AG08395 (cell line): ENCODE results near the gene SRXN1.
A peak's percentile ranks its signal among the peaks of the same experiment; 100 is the strongest.
"Not testable (repeated sequence)": the region's sequence is repeated elsewhere in the genome, so short reads cannot be mapped to it uniquely, and the experiment has no call there.

ENCODE experiments used
- DNase-seq: peaks from one replicate; pipeline ENCODE4 v3.0.0; 2012; ENCODE audit warnings: mixed read lengths, low spot score

Gene SRXN1

GRCh38 chr20:655726-656624 is 3.0 kb upstream of the SRXN1 start:
- no peak for DNase-seq

GRCh38 chr20:654417-654750 is 1.4 kb upstream of the SRXN1 start:
- no peak for DNase-seq

- no peak for DNase-seq
Observed at GRCh38 chr20:653590-654416, 803 bp upstream of the SRXN1 start.

GRCh38 chr20:652615-653109 is 338 bp downstream of the SRXN1 start:
- DNase-seq = no peak

- DNase-seq = no peak
Observed at GRCh38 chr20:651713-652614, 1.0 kb downstream of the SRXN1 start.

GRCh38 chr20:650954-651353 is 2.0 kb downstream of the SRXN1 start:
- no peak for DNase-seq

- no peak for DNase-seq
Observed at GRCh38 chr20:650281-650680, 2.7 kb downstream of the SRXN1 start.

GRCh38 chr20:647479-648019 is 5.5 kb downstream of the SRXN1 start:
- DNase-seq = no peak

GRCh38 chr20:646868-647233 is 6.1 kb downstream of the SRXN1 start:
- no peak for DNase-seq

GRCh38 chr20:646107-646867 is 6.7 kb downstream of the SRXN1 start:
- no peak for DNase-seq

- DNase-seq = peak; percentile 83
Observed at GRCh38 chr20:645318-646106, 7.5 kb downstream of the SRXN1 start.

- no peak for DNase-seq
Observed at GRCh38 chr20:644692-645317, 8.2 kb downstream of the SRXN1 start.

GRCh38 chr20:642398-643174 is 10.4 kb downstream of the SRXN1 start:
- no peak for DNase-seq

- DNase-seq = not testable (repeated sequence)
Observed at GRCh38 chr20:642013-642397, 11.0 kb downstream of the SRXN1 start.

- peak; percentile 50 for DNase-seq
Observed at GRCh38 chr20:641516-641875, 11.5 kb downstream of the SRXN1 start.

- DNase-seq = no peak
Observed at GRCh38 chr20:640674-641515, 12.1 kb downstream of the SRXN1 start.

- DNase-seq = no peak
Observed at GRCh38 chr20:638579-638978, 14.4 kb downstream of the SRXN1 start.

- no peak for DNase-seq
Observed at GRCh38 chr20:637559-637958, 15.4 kb downstream of the SRXN1 start.
